GM08714 (cell line): Measurements from ENCODE around the gene C22orf42.

Experiments used
- H3K4me3 ChIP-seq: fragments of 200-500 bp; sonication (Bioruptor generic); 2 replicates; pipeline ENCODE4 v1.5.1; 2014; ENCODE audit warnings: mild to moderate bottlenecking, low read length, inconsistent platforms
- ZNF274 ChIP-seq: IDR thresholded peaks from 2 replicates; pipeline ENCODE4 v1.6.1; 2012; ENCODE audit warnings: mild to moderate bottlenecking, low read depth, low read length

C22orf42 gene

GRCh38 chr22:32132783-32133182 lies 26.3 kb downstream of the C22orf42 start:
- TF ChIP-seq ZNF274, result no peak
- no peak overlapping the region for H3K4me3 ChIP-seq

GRCh38 chr22:32132126-32132525 lies 27.0 kb downstream of the C22orf42 start:
- TF ChIP-seq ZNF274, result no peak
- no peak overlapping the region for H3K4me3 ChIP-seq

- TF ChIP-seq ZNF274, result no peak
- H3K4me3 ChIP-seq, result no peak overlapping the region
Measured at GRCh38 chr22:32130464-32130863, 28.6 kb downstream of the C22orf42 start.

GRCh38 chr22:32127904-32128303 lies 31.2 kb downstream of the C22orf42 start:
- no peak overlapping the region for H3K4me3 ChIP-seq
- no peak for TF ChIP-seq ZNF274

- TF ChIP-seq ZNF274, result no peak
- no peak overlapping the region for H3K4me3 ChIP-seq
Measured at GRCh38 chr22:32123657-32124056, 35.4 kb downstream of the C22orf42 start.

GRCh38 chr22:32122899-32123298 lies 36.2 kb downstream of the C22orf42 start:
- H3K4me3 ChIP-seq, result no peak overlapping the region
- TF ChIP-seq ZNF274, result no peak

- TF ChIP-seq ZNF274, result no peak
- H3K4me3 ChIP-seq, result no peak overlapping the region
Measured at GRCh38 chr22:32120603-32121002, 38.5 kb downstream of the C22orf42 start.

GRCh38 chr22:32119568-32120235 lies 39.4 kb downstream of the C22orf42 start:
- no peak overlapping the region for H3K4me3 ChIP-seq
- TF ChIP-seq ZNF274, result no peak

GRCh38 chr22:32112380-32112779 lies 46.7 kb downstream of the C22orf42 start:
- no peak for TF ChIP-seq ZNF274
- no peak overlapping the region for H3K4me3 ChIP-seq

- H3K4me3 ChIP-seq, result no peak overlapping the region
- no peak for TF ChIP-seq ZNF274
Measured at GRCh38 chr22:32106930-32107329, 52.2 kb downstream of the C22orf42 start.

GRCh38 chr22:32103658-32104315 lies 55.3 kb downstream of the C22orf42 start:
- TF ChIP-seq ZNF274, result no peak
- H3K4me3 ChIP-seq, result no peak overlapping the region

- no peak overlapping the region for H3K4me3 ChIP-seq
- no peak for TF ChIP-seq ZNF274
Measured at GRCh38 chr22:32100711-32101110, 58.4 kb downstream of the C22orf42 start.
